TTC549 (cell line): ENCODE results near the gene CXADR.

Experiments used
- FAIRE-seq: peaks from 2 replicates; lab custom pipeline; 2012; peaks lifted over from hg19 to GRCh38; lab: Jason Lieb, UNC

Gene CXADR

GRCh38 chr21:17607684-17608083 lies 94.8 kb downstream of the CXADR start:
- no peak for FAIRE-seq

- FAIRE-seq, result no peak
Observed at GRCh38 chr21:17609681-17610080, 96.8 kb downstream of the CXADR start.

- FAIRE-seq, result no peak
Observed at GRCh38 chr21:17610911-17611310, 98.1 kb downstream of the CXADR start.

- FAIRE-seq, result no peak
Observed at GRCh38 chr21:17611414-17612022, 98.7 kb downstream of the CXADR start.

- FAIRE-seq, result no peak
Observed at GRCh38 chr21:17612023-17612564, 99.3 kb downstream of the CXADR start.

- no peak for FAIRE-seq
Observed at GRCh38 chr21:17612565-17613241, 99.9 kb downstream of the CXADR start, which contains the start of gene BTG3. Gene BTG3 (minus strand): TSS chr21:17612901. CDS start chr21:17609144, 3,757 bp downstream.

- no peak for FAIRE-seq
Observed at GRCh38 chr21:17613242-17613676, 100.4 kb downstream of the CXADR start.

- FAIRE-seq, result no peak
Observed at GRCh38 chr21:17616831-17617230, 104.0 kb downstream of the CXADR start.

GRCh38 chr21:17622018-17622417 lies 109.2 kb downstream of the CXADR start:
- no peak for FAIRE-seq

- FAIRE-seq, result no peak
Observed at GRCh38 chr21:17631195-17631594, 118.4 kb downstream of the CXADR start.

- FAIRE-seq, result no peak
Observed at GRCh38 chr21:17636711-17637110, 123.9 kb downstream of the CXADR start.

- no peak for FAIRE-seq
Observed at GRCh38 chr21:17640821-17641220, 128.0 kb downstream of the CXADR start.
